HepG2 (cell line): ENCODE results near the gene CBLC. TPM values are rescaled to one million over a fixed set of nuclear protein-coding genes. Genes with fewer than 3 reads are reported as not detected.

ENCODE experiments used
- CC2D1A ChIP-seq: sonication (generic); formaldehyde crosslinking; IDR thresholded peaks from 2 replicates; pipeline ENCODE4 v1.8.1; 2023; ENCODE audit warnings: mild to moderate bottlenecking, missing genetic modification reagents
- CEBPG ChIP-seq: IDR thresholded peaks from 2 replicates; pipeline ENCODE4 v1.6.1; 2016
- GPN1 ChIP-seq: sonication (generic); formaldehyde crosslinking; IDR thresholded peaks from 2 replicates; pipeline ENCODE4 v1.5.1; 2020; ENCODE audit warnings: missing genetic modification reagents, borderline replicate concordance
- GZF1 ChIP-seq: sonication (generic); formaldehyde crosslinking; IDR thresholded peaks from 2 replicates; pipeline ENCODE4 v1.5.1; 2020; ENCODE audit warnings: mild to moderate bottlenecking, missing genetic modification reagents
- MATR3 ChIP-seq: sonication (generic); formaldehyde crosslinking; IDR thresholded peaks from 2 replicates; pipeline ENCODE4 v1.4.0; 2020; ENCODE audit warnings: missing genetic modification reagents
- PLRG1 ChIP-seq: fragments of 450-650 bp; conservative IDR thresholded peaks from 2 replicates; pipeline ENCODE4 v1.6.1; 2016
- TGIF2 ChIP-seq: IDR thresholded peaks from 2 replicates; pipeline ENCODE4 v1.6.1; 2016; ENCODE audit warnings: control low read depth, missing compliant biosample characterization
- THAP11 ChIP-seq: IDR thresholded peaks from 2 replicates; pipeline ENCODE4 v1.6.1; 2016; ENCODE audit warnings: missing biosample characterization, missing genetic modification reagents
- ZNF660 ChIP-seq: sonication (generic); formaldehyde crosslinking; IDR thresholded peaks from 2 replicates; pipeline ENCODE4 v1.5.1; 2020; ENCODE audit warnings: mild to moderate bottlenecking, low read depth, missing genetic modification reagents, borderline replicate concordance
- ZNF790 ChIP-seq: sonication (generic); formaldehyde crosslinking; IDR thresholded peaks from 2 replicates; pipeline ENCODE4 v1.8.0; 2022; ENCODE audit warnings: missing genetic modification reagents, mild to moderate bottlenecking, borderline replicate concordance
- polyA plus RNA-seq, 8 experiments: library from polyadenylated mRNA; depleted of rRNA in 3 of 8; stranded (reverse) in 7 of 8; unstranded in 1 of 8; fragments of >200 nt; fragmentation: Illumina TruSeq in 4 of 8; extraction: Trizol in 4 of 8; gene quantifications; 2 replicates each; pipeline versions ENCODE4 v1.2.1 to v1.2.3, GENCODE V29; 2011 to 2016; ENCODE audit warnings: low read depth in 4 of 8, missing spikeins in 1 of 8, mixed read lengths in 1 of 8; ENCODE audit not compliant: insufficient read depth in 1 of 8
- total RNA-seq, 5 experiments: library from RNA; depleted of rRNA; stranded (reverse); fragments of >200 nt; fragmentation: Illumina TruSeq; extraction: Trizol; gene quantifications; 2 replicates each; pipeline ENCODE4 v1.2.3, GENCODE V29; 2016; ENCODE audit warnings: low read depth in 1 of 5
- TF ChIP-seq, protein P1 (sequence below): sonication (generic); formaldehyde crosslinking; conservative IDR thresholded peaks from 2 replicates; pipeline ENCODE4 v1.4.0; 2020; ENCODE audit warnings: mild to moderate bottlenecking, missing genetic modification reagents, moderate library complexity
- TF ChIP-seq, protein P2 (sequence below): sonication (generic); formaldehyde crosslinking; IDR thresholded peaks from 2 replicates; pipeline ENCODE4 v1.4.0; 2020; ENCODE audit warnings: missing genetic modification reagents
- TF ChIP-seq, protein P3 (sequence below): IDR thresholded peaks from 2 replicates; pipeline ENCODE4 v1.6.1; 2016; ENCODE audit warnings: control low read depth
- TF ChIP-seq, protein P4 (sequence below): sonication (generic); formaldehyde crosslinking; IDR thresholded peaks from 2 replicates; pipeline ENCODE4 v1.4.0; 2020; ENCODE audit warnings: missing genetic modification reagents, mild to moderate bottlenecking, borderline replicate concordance
- TF ChIP-seq, protein P5 (sequence below): sonication (generic); formaldehyde crosslinking; IDR thresholded peaks from 2 replicates; pipeline ENCODE4 v1.5.1; 2020; ENCODE audit warnings: missing genetic modification reagents, mild to moderate bottlenecking, borderline replicate concordance
- TF ChIP-seq, protein P6 (sequence below): sonication (generic); formaldehyde crosslinking; IDR thresholded peaks from 2 replicates; pipeline ENCODE4 v1.4.0; 2020; ENCODE audit warnings: missing genetic modification reagents
- TF ChIP-seq, protein P7 (sequence below): sonication (generic); formaldehyde crosslinking; IDR thresholded peaks from 2 replicates; pipeline ENCODE4 v1.4.0; 2020; ENCODE audit warnings: missing genetic modification reagents

Gene CBLC
- total and polyA plus RNA-seq, 2 of the 13 experiments (the other 11 are each of a cell fraction or from before 2014, with no cell fraction given) = 1.8 to 2.6 TPM

DNA sequence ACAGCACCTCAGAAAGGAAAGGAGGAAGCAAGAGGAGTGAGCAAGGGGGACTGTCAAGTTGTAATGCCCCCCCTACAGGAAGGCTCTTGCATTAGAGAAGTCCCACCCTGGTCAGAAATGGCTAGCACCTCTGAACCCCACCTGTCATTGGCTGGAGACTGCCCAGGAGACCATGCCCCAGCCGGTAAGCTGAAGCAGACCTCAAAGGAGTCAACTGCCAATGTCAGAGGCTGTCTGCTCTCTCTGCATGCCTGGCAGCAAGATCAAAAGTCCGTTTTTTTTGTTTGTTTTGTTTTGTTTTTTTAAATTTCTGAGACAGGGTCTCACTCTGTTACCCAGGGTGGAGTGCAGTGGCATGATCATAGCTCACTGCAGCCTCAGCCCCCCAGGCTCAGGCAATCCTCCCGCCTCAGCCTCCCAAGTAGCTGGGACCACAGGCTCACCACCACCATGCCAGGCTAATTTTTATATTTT is 37.3 kb upstream of the CBLC start (continued):
- TF ChIP-seq, protein P1, sequence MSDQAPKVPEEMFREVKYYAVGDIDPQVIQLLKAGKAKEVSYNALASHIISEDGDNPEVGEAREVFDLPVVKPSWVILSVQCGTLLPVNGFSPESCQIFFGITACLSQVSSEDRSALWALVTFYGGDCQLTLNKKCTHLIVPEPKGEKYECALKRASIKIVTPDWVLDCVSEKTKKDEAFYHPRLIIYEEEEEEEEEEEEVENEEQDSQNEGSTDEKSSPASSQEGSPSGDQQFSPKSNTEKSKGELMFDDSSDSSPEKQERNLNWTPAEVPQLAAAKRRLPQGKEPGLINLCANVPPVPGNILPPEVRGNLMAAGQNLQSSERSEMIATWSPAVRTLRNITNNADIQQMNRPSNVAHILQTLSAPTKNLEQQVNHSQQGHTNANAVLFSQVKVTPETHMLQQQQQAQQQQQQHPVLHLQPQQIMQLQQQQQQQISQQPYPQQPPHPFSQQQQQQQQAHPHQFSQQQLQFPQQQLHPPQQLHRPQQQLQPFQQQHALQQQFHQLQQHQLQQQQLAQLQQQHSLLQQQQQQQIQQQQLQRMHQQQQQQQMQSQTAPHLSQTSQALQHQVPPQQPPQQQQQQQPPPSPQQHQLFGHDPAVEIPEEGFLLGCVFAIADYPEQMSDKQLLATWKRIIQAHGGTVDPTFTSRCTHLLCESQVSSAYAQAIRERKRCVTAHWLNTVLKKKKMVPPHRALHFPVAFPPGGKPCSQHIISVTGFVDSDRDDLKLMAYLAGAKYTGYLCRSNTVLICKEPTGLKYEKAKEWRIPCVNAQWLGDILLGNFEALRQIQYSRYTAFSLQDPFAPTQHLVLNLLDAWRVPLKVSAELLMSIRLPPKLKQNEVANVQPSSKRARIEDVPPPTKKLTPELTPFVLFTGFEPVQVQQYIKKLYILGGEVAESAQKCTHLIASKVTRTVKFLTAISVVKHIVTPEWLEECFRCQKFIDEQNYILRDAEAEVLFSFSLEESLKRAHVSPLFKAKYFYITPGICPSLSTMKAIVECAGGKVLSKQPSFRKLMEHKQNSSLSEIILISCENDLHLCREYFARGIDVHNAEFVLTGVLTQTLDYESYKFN = peak; percentile 58; the same call in 1 of the 2 replicates
- TF ChIP-seq CEBPG (CRISPR knock-in tag) = no peak
- TF ChIP-seq ZNF790 (CRISPR knock-in tag) = no peak
- TF ChIP-seq, protein P2, sequence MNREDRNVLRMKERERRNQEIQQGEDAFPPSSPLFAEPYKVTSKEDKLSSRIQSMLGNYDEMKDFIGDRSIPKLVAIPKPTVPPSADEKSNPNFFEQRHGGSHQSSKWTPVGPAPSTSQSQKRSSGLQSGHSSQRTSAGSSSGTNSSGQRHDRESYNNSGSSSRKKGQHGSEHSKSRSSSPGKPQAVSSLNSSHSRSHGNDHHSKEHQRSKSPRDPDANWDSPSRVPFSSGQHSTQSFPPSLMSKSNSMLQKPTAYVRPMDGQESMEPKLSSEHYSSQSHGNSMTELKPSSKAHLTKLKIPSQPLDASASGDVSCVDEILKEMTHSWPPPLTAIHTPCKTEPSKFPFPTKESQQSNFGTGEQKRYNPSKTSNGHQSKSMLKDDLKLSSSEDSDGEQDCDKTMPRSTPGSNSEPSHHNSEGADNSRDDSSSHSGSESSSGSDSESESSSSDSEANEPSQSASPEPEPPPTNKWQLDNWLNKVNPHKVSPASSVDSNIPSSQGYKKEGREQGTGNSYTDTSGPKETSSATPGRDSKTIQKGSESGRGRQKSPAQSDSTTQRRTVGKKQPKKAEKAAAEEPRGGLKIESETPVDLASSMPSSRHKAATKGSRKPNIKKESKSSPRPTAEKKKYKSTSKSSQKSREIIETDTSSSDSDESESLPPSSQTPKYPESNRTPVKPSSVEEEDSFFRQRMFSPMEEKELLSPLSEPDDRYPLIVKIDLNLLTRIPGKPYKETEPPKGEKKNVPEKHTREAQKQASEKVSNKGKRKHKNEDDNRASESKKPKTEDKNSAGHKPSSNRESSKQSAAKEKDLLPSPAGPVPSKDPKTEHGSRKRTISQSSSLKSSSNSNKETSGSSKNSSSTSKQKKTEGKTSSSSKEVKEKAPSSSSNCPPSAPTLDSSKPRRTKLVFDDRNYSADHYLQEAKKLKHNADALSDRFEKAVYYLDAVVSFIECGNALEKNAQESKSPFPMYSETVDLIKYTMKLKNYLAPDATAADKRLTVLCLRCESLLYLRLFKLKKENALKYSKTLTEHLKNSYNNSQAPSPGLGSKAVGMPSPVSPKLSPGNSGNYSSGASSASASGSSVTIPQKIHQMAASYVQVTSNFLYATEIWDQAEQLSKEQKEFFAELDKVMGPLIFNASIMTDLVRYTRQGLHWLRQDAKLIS (CRISPR knock-in tag) = no peak
- TF ChIP-seq, protein P3, sequence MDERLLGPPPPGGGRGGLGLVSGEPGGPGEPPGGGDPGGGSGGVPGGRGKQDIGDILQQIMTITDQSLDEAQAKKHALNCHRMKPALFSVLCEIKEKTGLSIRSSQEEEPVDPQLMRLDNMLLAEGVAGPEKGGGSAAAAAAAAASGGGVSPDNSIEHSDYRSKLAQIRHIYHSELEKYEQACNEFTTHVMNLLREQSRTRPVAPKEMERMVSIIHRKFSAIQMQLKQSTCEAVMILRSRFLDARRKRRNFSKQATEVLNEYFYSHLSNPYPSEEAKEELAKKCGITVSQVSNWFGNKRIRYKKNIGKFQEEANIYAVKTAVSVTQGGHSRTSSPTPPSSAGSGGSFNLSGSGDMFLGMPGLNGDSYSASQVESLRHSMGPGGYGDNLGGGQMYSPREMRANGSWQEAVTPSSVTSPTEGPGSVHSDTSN (CRISPR knock-in tag) = no peak
- TF ChIP-seq, protein P4, sequence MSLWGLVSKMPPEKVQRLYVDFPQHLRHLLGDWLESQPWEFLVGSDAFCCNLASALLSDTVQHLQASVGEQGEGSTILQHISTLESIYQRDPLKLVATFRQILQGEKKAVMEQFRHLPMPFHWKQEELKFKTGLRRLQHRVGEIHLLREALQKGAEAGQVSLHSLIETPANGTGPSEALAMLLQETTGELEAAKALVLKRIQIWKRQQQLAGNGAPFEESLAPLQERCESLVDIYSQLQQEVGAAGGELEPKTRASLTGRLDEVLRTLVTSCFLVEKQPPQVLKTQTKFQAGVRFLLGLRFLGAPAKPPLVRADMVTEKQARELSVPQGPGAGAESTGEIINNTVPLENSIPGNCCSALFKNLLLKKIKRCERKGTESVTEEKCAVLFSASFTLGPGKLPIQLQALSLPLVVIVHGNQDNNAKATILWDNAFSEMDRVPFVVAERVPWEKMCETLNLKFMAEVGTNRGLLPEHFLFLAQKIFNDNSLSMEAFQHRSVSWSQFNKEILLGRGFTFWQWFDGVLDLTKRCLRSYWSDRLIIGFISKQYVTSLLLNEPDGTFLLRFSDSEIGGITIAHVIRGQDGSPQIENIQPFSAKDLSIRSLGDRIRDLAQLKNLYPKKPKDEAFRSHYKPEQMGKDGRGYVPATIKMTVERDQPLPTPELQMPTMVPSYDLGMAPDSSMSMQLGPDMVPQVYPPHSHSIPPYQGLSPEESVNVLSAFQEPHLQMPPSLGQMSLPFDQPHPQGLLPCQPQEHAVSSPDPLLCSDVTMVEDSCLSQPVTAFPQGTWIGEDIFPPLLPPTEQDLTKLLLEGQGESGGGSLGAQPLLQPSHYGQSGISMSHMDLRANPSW (CRISPR knock-in tag) = no peak
- TF ChIP-seq GZF1 (CRISPR knock-in tag) = no peak
- TF ChIP-seq, protein P5, sequence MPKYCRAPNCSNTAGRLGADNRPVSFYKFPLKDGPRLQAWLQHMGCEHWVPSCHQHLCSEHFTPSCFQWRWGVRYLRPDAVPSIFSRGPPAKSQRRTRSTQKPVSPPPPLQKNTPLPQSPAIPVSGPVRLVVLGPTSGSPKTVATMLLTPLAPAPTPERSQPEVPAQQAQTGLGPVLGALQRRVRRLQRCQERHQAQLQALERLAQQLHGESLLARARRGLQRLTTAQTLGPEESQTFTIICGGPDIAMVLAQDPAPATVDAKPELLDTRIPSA = no peak
- TF ChIP-seq TGIF2 (CRISPR knock-in tag) = no peak
- TF ChIP-seq PLRG1 = no peak
- TF ChIP-seq, protein P6, sequence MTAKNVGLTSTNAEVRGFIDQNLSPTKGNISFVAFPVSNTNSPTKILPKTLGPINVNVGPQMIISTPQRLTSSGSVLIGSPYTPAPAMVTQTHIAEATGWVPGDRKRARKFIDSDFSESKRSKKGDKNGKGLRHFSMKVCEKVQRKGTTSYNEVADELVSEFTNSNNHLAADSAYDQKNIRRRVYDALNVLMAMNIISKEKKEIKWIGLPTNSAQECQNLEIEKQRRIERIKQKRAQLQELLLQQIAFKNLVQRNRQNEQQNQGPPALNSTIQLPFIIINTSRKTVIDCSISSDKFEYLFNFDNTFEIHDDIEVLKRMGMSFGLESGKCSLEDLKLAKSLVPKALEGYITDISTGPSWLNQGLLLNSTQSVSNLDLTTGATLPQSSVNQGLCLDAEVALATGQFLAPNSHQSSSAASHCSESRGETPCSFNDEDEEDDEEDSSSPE (CRISPR knock-in tag) = no peak
- TF ChIP-seq CC2D1A (CRISPR knock-in tag) = no peak
- no peak for TF ChIP-seq MATR3
- no peak for TF ChIP-seq ZNF660 (CRISPR knock-in tag)
- TF ChIP-seq, protein P7, sequence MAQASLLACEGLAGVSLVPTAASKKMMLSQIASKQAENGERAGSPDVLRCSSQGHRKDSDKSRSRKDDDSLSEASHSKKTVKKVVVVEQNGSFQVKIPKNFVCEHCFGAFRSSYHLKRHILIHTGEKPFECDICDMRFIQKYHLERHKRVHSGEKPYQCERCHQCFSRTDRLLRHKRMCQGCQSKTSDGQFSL (CRISPR knock-in tag) = no peak
- no peak for TF ChIP-seq THAP11 (CRISPR knock-in tag)
- TF ChIP-seq GPN1 (CRISPR knock-in tag) = no peak
